HepG2 (cell line): ENCODE measurements around the gene BAZ1B. TPM values are rescaled to one million over a fixed set of nuclear protein-coding genes. Genes with fewer than 3 reads are reported as not detected.

Experiments
- ATAC-seq: fragments of 200-7000 bp; cut with Tn5 transposase; 3 replicates; pipeline ENCODE4 v1.9.1; 2020; ENCODE audit warnings: mild to moderate bottlenecking, moderate library complexity
- BruUV-seq: library from RNA; stranded (reverse); fragments of 400-500 nt; replicated peaks from 2 replicates; lab custom pipeline; 2021; lab: Mats Ljungman, UMichigan
- CTCF ChIA-PET: fragments of 300-600 bp; formaldehyde crosslinking; extraction: SDS; loops from one replicate; lab custom pipeline; 2021; ENCODE audit warnings: low total read pairs, inconsistent platforms, low intra/inter-chr PET ratio; lab: Yijun Ruan, JAX
- POLR2A ChIA-PET: fragments of 350-600 bp; sonication (Branson Sonifier 250); formaldehyde crosslinking; loops from one replicate; lab custom pipeline; 2020; ENCODE audit warnings: antibody characterized with exemption, inconsistent platforms; lab: Yijun Ruan, JAX
- DNase-seq: peaks from one replicate; pipeline ENCODE4 v3.0.0-alpha.2; 2015; ENCODE audit warnings: low spot score
- FAIRE-seq: peaks from 3 replicates; lab custom pipeline; 2011; peaks lifted over from hg19 to GRCh38; lab: Jason Lieb, UNC
- H2AFZ ChIP-seq: one replicate; pipeline ENCODE4 v1.6.1; 2011; ENCODE audit warnings: low read length, inconsistent platforms
- H3K27ac ChIP-seq: fragments of 300-600 bp; 3 replicates; pipeline ENCODE4 v1.8.0; 2011; ENCODE audit warnings: mixed run types, mild to moderate bottlenecking, mixed read lengths, low read length, inconsistent platforms; ENCODE audit not compliant: insufficient read depth; ENCODE audit errors: extremely low read length
- H3K27me3 ChIP-seq, 2 experiments: fragments of 200-600 bp in 1 of 2; 2 replicates in 1 of 2; 3 replicates in 1 of 2; pipeline versions ENCODE4 v1.6.0 to v1.8.0; 2011; ENCODE audit warnings: low read length in 2 of 2, mild to moderate bottlenecking in 2 of 2, moderate library complexity in 2 of 2, inconsistent platforms in 1 of 2; ENCODE audit not compliant: insufficient read depth in 2 of 2, control insufficient read depth in 1 of 2
- H3K36me3 ChIP-seq, 2 experiments: fragments of 200-600 bp in 1 of 2; replicated peaks in 1 of 2; 2 replicates in 1 of 2; 3 replicates in 1 of 2; pipeline versions ENCODE4 v1.5.1 to v1.8.0; 2011; ENCODE audit warnings: low read length in 2 of 2, inconsistent platforms in 1 of 2; ENCODE audit not compliant: insufficient read depth in 2 of 2, control insufficient read depth in 1 of 2
- H3K4me1 ChIP-seq: 2 replicates; pipeline ENCODE4 v1.5.1; 2012; ENCODE audit warnings: low read length, inconsistent platforms; ENCODE audit not compliant: insufficient read depth
- H3K4me2 ChIP-seq: 2 replicates; pipeline ENCODE4 v1.6.0; 2011; ENCODE audit warnings: low read depth, low read length, inconsistent platforms
- H3K4me3 ChIP-seq, 3 experiments: fragments of 200-600 bp in 1 of 3; sonication (generic), shearing (Covaris generic) in 1 of 3; replicated peaks in 1 of 3; 2 replicates each; pipeline ENCODE4 v1.5.1; 2011 to 2016; ENCODE audit warnings: low read length in 3 of 3, inconsistent platforms in 2 of 3, low read depth in 2 of 3, mild to moderate bottlenecking in 2 of 3, control low read depth in 1 of 3, mixed read lengths in 1 of 3; ENCODE audit not compliant: insufficient read depth in 1 of 3
- H3K79me2 ChIP-seq: one replicate; pipeline ENCODE4 v1.6.1; 2011; ENCODE audit warnings: low read length, inconsistent platforms; ENCODE audit not compliant: insufficient read depth
- H3K9ac ChIP-seq: 2 replicates; pipeline ENCODE4 v1.6.0; 2011; ENCODE audit warnings: mild to moderate bottlenecking, low read depth, low read length, inconsistent platforms; ENCODE audit not compliant: insufficient read depth
- H3K9me3 ChIP-seq: 2 replicates; pipeline ENCODE4 v1.5.1; 2012; ENCODE audit warnings: mild to moderate bottlenecking, low read length
- H4K20me1 ChIP-seq: 2 replicates; pipeline ENCODE4 v1.6.0; 2011; ENCODE audit warnings: inconsistent platforms, mild to moderate bottlenecking, low read length, moderate library complexity; ENCODE audit not compliant: insufficient read depth
- ZNF724P ChIP-seq: sonication (generic); formaldehyde crosslinking; IDR thresholded peaks from 2 replicates; pipeline ENCODE4 v1.8.0; 2022; ENCODE audit warnings: missing genetic modification reagents, borderline replicate concordance
- WGBS: methylation state at CpG from one replicate; pipeline ENCODE4 v1.1.6; 2017; ENCODE audit warnings: low lambda C conversion rate; 5-methylcytosine and 5-hydroxymethylcytosine counted together
- in situ Hi-C: cut with HindIII; loops from 2 replicates; pipeline ENCODE4 v1.10.0; 2017; ENCODE audit warnings: low pct_unique_long_range_greater_than_20kb; ENCODE audit not compliant: extremely low pct_ligation_motif_present
- intact Hi-C: fragments of 100-400 bp; cut with micrococcal nuclease; formaldehyde crosslinking; loops from one replicate; pipeline ENCODE4 v1.10.0; 2022; ENCODE audit not compliant: unreplicated experiment
- polyA plus RNA-seq, 8 experiments: library from polyadenylated mRNA; depleted of rRNA in 3 of 8; stranded (reverse) in 7 of 8; unstranded in 1 of 8; fragments of >200 nt; fragmentation: Illumina TruSeq in 4 of 8; extraction: Trizol in 4 of 8; gene quantifications; 2 replicates each; pipeline versions ENCODE4 v1.2.1 to v1.2.3, GENCODE V29; 2011 to 2016; ENCODE audit warnings: low read depth in 4 of 8, missing spikeins in 1 of 8, mixed read lengths in 1 of 8; ENCODE audit not compliant: insufficient read depth in 1 of 8
- total RNA-seq, 5 experiments: library from RNA; depleted of rRNA; stranded (reverse); fragments of >200 nt; fragmentation: Illumina TruSeq; extraction: Trizol; gene quantifications; 2 replicates each; pipeline ENCODE4 v1.2.3, GENCODE V29; 2016; ENCODE audit warnings: low read depth in 1 of 5
- TF ChIP-seq, protein P1 (sequence below): sonication (generic); formaldehyde crosslinking; IDR thresholded peaks from 2 replicates; pipeline ENCODE4 v1.5.1; 2020; ENCODE audit warnings: missing genetic modification reagents, mild to moderate bottlenecking, borderline replicate concordance
- TF ChIP-seq, protein P2 (sequence below): sonication (generic); formaldehyde crosslinking; IDR thresholded peaks from 2 replicates; pipeline ENCODE4 v1.5.1; 2020; ENCODE audit warnings: mild to moderate bottlenecking, missing genetic modification reagents, borderline replicate concordance

The BAZ1B gene
- total and polyA plus RNA-seq, 2 of the 13 experiments (the other 11 are each of a cell fraction or from before 2014, with no cell fraction given): 18.6 to 69.4 TPM

DNA sequence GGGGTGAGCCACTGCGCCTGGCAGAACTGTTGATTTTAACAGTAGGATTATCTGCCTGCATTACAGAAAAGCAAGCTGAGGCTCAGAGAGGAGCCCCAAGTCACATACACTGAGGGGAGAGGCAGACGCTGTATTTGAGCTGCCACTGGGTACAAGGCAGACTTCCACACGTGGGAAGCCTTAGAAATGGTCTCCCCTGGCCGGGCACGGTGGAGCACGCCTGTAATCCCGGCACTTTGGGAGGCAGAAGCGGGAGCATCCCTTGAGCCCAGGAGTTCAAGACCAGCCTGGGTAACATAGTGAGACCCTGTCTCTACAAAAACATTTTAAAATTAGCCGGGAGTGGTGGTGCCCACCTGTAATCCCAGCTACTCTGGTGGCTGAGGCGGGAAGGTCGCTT lies 89.4 kb downstream of the BAZ1B start:
- Histone ChIP-seq H2AFZ (no peak overlapping the region), H4K20me1 (no peaks in the 10 kb centered on the region), H3K4me2 (no peak overlapping the region), H3K9ac (no peak overlapping the region), H3K27me3 (peaks cover 0 to 21% of the 10 kb centered on the region in 2 experiments; a peak in 3 of 5 replicates), H3K27ac (no peak overlapping the region), H3K9me3 (no peaks in the 10 kb centered on the region), H3K79me2 (no peaks in the 10 kb centered on the region), H3K4me1 (peaks cover 57% of the 10 kb centered on the region), H3K36me3 (no peaks in the 10 kb centered on the region), H3K4me3 (no peak overlapping the region)
- 61% methylated on average over 4 of the region's 11 CpGs for WGBS
- ChIA-PET CTCF (no interaction called here), POLR2A (interaction anchor here (1.0 kb wide), 1 partner anchor 10 kb away, joined by 3 read pairs; no protein-coding TSS in a partner anchor)
- BruUV-seq: no TSS peak
- no peak for FAIRE-seq
- no peak for ATAC-seq
- in situ Hi-C loops (no loop called here), intact Hi-C loops (no loop called here)
- TF ChIP-seq, protein P1, sequence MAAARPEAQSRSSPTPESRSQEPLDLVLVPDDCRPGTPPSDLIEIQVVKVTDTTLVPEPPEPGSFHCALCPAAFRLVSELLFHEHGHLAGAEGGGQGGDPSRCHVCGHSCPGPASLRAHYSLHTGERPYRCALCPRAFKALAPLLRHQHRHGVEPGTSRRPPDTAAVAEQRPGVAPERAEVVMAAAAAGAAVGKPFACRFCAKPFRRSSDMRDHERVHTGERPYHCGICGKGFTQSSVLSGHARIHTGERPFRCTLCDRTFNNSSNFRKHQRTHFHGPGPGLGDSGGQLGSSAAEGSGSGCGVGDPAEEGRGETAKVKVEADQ (CRISPR knock-in tag): no peak
- TF ChIP-seq, protein P2, sequence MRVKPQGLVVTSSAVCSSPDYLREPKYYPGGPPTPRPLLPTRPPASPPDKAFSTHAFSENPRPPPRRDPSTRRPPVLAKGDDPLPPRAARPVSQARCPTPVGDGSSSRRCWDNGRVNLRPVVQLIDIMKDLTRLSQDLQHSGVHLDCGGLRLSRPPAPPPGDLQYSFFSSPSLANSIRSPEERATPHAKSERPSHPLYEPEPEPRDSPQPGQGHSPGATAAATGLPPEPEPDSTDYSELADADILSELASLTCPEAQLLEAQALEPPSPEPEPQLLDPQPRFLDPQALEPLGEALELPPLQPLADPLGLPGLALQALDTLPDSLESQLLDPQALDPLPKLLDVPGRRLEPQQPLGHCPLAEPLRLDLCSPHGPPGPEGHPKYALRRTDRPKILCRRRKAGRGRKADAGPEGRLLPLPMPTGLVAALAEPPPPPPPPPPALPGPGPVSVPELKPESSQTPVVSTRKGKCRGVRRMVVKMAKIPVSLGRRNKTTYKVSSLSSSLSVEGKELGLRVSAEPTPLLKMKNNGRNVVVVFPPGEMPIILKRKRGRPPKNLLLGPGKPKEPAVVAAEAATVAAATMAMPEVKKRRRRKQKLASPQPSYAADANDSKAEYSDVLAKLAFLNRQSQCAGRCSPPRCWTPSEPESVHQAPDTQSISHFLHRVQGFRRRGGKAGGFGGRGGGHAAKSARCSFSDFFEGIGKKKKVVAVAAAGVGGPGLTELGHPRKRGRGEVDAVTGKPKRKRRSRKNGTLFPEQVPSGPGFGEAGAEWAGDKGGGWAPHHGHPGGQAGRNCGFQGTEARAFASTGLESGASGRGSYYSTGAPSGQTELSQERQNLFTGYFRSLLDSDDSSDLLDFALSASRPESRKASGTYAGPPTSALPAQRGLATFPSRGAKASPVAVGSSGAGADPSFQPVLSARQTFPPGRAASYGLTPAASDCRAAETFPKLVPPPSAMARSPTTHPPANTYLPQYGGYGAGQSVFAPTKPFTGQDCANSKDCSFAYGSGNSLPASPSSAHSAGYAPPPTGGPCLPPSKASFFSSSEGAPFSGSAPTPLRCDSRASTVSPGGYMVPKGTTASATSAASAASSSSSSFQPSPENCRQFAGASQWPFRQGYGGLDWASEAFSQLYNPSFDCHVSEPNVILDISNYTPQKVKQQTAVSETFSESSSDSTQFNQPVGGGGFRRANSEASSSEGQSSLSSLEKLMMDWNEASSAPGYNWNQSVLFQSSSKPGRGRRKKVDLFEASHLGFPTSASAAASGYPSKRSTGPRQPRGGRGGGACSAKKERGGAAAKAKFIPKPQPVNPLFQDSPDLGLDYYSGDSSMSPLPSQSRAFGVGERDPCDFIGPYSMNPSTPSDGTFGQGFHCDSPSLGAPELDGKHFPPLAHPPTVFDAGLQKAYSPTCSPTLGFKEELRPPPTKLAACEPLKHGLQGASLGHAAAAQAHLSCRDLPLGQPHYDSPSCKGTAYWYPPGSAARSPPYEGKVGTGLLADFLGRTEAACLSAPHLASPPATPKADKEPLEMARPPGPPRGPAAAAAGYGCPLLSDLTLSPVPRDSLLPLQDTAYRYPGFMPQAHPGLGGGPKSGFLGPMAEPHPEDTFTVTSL: no peak
- 0 out of 2 replicates have a peak, but pooled peaks have one; percentile 25 for TF ChIP-seq ZNF724P (CRISPR knock-in tag)
- DNase-seq: no peak
